T-helper 2 cell treated with Interferon-gamma antibody and Interleukin-4, amounts not matched to agents 100 ng/mL and 5 ng/mL, for 36 hours (primary cell): ENCODE results near the gene MYLK4. TPM values are rescaled to one million over a fixed set of nuclear protein-coding genes. Genes with fewer than 3 reads are reported as not detected.

Experiments
- intact Hi-C: fragments of 100-400 bp; cut with micrococcal nuclease; formaldehyde crosslinking; loops from one replicate; pipeline ENCODE4 v1.15.1; 2023
- total RNA-seq: library from RNA; stranded (reverse); gene quantifications from 2 replicates; pipeline ENCODE4 v1.2.3, GENCODE V29; 2022

Gene MYLK4
- total RNA-seq, 1 donor from 2014 or later, result 0.30 TPM

DNA sequence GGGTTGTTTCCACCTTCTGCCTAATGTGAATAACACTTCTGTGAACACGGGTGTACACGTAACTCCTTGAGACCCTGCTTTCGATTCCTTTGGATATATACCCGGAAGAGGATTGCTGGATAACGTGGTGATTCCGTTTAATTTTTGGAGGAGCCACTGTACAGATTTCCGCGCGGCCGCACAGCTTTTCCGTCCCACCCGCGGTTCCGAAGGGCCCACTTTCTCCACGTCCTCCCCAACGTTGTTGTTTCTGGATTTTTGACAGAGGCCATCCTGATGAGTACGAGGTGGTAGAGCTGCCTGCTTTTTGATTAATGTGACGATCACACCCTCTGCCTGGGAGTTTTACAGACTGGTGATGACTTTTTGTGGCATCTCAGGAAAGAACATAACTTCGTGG lies 114.0 kb downstream of the MYLK4 start:
- intact Hi-C loops, result loop anchor here (10.0 kb wide), 1 partner anchor 392 kb away; the partner anchor contains the start of gene GMDS

DNA sequence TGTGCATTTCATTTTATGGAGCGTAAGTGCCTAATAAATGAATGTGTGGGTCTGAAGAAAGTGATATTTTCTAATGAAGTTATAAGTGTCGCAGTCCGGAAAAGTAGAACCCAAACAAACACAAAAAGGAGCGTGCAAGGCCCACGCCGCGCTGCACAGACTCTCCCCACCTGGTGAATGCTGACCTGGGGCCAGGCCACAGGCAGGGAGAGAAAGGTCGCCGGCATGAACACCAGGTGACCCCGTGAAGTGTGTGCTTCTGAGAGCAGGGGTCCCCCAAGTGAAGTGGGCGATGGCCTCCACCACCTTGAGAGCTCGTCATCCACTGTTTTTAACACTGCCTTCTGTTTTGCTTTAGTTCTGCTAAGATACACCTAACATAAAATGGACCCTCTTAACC lies 114.8 kb downstream of the MYLK4 start:
- intact Hi-C loops, result loop anchor here (10.0 kb wide), 1 partner anchor 391 kb away; the partner anchor contains the start of gene GMDS

DNA sequence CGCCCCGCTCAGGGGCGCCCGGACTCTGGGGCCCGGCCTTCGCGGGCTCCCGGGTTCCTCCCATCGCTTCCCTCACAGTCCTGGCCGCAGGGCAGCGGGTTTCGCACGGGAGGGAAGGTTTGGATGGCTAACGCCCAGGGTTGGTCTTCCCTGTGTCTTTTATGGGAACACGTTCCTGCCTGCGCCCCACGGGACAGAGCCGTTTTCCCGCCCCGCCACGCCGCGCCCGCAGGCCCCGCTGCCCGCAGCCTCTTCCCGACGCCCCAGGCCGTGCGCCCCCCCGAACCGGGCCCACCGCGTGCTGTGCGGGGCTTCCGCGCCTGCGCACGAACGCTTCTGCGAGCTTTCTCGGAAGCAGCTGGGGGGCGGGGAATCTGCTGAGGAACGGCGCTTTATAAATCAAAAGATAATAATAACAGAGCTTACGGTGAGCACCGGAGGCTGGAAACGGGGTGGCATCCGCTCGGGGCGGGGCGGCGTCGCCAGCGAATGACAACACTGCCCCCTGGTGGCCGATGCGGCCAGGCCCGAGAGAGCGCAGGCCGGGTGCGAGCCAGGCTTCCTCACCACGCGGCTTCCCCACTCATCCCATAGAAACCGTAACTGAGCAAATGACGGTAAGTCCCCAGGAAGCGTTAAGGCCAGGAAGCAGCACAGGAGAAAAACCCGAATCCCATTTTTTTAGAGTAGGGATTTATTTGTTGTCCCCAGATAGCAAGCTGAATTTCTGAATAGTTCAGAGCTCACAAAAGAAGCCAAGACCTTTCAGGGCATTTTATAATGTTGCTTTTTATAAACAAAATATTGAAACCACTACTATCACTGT lies 116.4 kb downstream of the MYLK4 start:
- intact Hi-C loops, result loop anchor here (1.0 to 10.0 kb wide), 7 partner anchors 131 to 1038 kb away; partner anchors contain the start of genes GMDS and WRNIP1

DNA sequence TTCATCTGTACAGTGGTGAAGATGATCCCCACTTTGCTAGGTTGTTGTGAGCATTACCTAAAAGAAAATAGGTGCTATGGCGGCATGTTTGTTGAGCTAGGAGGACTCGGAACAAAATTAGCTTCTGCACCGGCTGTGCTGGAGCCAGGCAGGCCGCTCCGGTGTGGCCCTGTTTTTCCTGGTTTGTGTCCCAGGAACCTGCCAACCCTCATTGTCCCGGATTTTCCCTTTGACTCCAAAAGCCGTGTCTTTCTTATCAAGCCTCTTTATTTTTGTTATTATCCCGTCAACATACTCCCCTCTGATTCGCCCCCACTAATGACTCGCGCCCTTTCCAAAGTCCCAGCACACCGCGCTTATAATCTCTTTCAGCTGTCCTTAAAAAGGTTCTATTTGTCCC lies 117.0 kb downstream of the MYLK4 start:
- intact Hi-C loops, result loop anchor here (1.0 to 10.0 kb wide), 7 partner anchors 132 to 1037 kb away; partner anchors contain the start of genes GMDS and WRNIP1

DNA sequence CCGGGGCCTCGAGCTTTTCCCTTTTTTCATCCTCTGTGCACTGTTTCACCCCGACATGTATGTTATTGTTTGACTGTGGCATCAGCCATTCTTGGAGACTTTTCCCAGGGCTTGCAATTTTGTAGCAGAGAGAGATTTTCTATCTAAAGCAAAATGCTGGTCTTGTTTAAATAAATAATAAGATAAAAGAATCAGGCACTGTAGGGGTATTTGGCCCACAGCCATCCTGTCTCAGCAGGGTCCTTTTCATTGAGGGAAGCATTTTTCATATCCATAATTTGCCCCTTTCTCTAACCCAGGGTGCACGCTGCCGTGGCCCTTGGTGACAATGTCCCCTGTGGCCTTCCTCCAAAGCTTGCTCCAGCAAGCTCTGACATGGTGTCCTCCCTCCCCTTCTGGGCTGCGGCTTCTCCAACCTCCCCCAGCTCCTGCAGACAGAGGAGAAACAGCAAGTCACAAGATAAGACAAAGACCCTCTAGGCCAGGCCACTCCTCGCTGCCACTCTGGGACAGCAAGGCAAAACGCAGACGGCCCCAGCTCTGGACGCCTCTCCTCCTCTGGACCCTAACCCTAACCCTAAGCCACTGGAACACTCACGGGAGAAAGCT lies 117.6 kb downstream of the MYLK4 start:
- intact Hi-C loops, result loop anchor here (5.0 to 10.0 kb wide), 4 partner anchors 186 to 531 kb away; partner anchors contain the start of gene GMDS

DNA sequence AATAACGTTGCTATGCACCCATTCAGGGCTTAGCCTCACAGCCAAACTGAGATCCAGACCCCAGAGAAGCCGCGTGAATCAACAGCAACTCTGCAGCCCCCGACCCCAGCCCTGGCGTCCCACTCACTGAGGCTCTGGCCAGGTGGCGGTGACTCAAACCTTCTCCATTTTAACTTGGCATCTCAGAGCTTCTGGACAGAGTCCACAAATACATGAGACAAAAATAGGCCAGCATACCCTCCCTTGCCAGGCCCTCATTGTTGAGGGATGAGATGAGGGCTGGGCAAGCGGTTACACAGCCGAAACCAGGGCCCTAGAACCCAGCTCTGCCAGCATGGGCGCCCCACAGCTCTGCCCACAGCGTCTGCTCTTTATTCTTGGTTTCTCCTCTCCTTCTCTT lies 118.4 kb downstream of the MYLK4 start:
- intact Hi-C loops, result loop anchor here (5.0 to 10.0 kb wide), 4 partner anchors 185 to 530 kb away; partner anchors contain the start of gene GMDS

DNA sequence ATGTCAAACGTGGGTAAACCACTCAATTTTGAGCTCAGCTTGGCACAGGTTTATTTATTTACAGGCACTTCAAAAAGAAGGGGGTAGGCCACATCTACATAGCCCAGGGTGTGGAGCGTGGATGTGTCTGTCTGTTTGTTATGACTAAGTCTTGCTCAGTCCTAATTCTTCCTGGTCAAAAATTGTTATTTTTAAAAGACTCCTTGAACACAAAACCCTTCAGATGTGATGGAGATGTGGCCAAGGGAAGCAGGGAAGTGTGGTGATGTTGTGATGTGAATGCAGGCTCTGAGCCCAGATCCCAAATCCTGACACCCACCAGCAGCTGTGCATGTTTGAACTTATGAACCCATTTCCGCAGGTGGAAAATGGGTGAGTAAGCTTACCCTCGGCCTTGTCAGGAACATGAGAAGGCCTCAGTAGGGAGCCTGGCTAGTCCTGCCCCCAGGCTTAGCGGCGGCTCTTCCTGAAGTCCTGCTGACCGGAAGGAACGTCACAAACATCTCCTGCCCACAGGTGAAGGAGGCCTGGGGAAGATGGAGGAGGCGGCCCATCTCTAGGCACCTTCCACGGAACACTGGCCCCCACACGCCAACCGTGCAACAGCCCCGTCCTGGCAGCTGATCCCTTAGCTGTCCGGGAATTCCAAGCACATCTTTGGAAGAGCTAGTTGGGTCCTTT lies 119.7 kb downstream of the MYLK4 start:
- intact Hi-C loops, result loop anchor here (5.0 to 10.0 kb wide), 4 partner anchors 184 to 529 kb away; partner anchors contain the start of gene GMDS

DNA sequence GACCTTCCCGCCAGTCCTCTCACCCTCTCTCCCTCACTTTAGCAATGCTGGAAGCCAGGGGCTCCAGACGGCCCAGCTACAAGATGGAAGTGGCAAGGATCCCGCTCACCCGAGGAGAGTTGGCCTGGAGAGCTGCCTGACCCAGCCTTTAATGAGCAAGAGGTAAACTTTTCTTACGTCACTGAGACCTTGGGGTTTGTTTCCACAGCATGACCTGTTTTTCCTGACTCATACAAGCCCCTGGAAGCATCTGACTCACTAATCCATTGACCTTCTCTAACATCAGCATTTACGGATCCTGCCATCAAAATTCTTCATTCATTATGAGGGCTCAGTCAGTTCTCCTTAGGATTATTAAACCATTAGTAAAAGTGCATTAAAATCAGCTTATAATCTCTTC lies 120.4 kb downstream of the MYLK4 start:
- intact Hi-C loops, result loop anchor here (5.0 to 10.0 kb wide), 4 partner anchors 183 to 528 kb away; partner anchors contain the start of gene GMDS

DNA sequence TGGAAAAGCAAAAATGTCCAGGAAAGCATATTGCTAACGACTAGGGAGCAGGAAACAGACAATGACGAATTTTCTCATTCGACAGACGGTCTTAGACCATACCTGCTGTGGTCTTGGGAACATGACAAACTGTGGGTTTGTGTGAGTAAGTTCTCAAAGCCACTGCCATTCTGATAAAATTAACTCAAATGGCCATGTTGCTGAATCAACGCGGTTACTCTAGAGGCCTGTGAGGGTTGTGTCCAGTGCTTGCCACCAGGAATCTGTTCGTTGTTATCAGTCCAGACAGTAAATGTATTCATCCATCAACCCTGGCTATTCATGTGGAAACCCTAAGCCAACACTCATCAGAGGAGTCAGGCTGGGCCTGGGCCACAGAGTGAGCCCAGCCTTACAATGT lies 124.3 kb downstream of the MYLK4 start:
- intact Hi-C loops, result no loop called here

DNA sequence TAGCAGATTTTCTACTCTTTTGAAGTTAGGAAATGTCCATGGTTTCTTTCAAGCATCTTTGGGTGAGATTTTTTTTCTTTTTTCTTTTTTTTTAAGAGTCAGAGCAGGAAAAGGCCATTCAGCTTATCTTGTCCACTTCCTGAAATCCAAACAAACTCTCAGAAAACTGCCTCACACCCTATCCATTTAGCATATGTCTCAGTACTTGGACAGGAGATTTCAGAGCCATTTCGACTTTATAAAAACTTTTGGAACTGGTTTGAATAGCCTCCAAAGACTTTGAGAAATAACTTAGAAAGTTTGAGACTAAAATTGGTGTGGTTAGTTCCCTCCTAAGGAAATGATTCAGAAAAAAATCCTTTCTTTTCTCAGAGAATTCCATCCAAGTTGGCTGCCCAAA lies 125.1 kb downstream of the MYLK4 start:
- intact Hi-C loops, result no loop called here

DNA sequence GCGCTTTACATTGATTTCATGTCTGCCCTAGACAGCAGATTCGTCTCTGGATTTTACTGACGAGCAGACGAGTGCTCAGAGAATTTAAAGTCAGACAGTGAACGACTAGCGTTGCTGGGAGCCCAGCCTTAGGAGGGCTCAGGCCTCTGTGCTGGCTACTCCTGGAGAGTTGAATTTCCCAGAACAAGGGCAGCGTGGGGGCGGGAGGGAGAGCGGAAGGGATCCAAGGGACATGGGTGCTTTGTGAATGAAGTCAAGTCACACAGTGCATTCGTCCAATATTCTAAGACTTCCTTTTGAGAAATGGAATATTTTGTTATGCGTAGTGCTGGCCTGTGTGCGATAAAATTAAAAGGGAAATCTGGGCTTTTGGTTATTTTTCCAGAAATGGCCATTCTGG lies 126.5 kb downstream of the MYLK4 start:
- intact Hi-C loops, result no loop called here

DNA sequence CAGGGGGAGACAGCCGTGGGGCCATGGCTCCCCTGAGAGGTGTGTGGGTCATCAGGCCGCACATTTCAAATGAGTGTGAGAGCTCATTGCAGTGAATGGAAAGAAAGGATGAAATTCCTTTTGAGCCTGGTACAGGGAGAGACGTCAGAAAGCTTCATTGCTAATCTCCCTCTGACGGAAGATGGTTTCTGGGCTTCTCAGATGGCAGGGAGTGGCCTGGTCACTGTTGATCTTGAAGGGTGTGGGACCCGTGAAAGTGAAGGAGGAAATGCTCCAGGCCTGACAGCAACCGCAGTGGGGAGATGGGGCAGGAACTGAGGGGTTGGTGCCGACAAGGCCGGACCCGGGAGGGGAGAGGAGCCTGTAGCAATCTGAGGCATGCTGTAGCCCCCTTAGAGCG lies 127.4 kb downstream of the MYLK4 start:
- intact Hi-C loops, result no loop called here

DNA sequence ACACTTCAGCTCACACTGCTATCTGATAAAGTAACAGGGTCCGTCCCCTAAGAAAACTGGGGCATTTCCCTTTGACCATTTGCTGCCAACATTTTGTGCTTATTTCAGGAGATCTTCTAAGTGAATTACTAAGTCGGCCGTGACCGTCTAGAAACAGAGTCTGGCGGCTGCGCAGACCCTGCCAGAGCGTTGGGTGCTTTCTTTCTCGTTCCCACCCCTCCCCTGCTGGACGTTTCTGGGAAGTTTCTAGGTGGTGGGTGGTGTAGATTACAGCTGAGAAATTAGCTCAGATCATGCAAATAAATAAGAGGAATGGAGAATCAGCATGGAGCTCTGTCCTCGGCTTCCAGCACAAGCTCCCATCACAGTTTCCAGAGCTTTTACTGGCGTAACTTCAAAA lies 128.1 kb downstream of the MYLK4 start:
- intact Hi-C loops, result no loop called here

DNA sequence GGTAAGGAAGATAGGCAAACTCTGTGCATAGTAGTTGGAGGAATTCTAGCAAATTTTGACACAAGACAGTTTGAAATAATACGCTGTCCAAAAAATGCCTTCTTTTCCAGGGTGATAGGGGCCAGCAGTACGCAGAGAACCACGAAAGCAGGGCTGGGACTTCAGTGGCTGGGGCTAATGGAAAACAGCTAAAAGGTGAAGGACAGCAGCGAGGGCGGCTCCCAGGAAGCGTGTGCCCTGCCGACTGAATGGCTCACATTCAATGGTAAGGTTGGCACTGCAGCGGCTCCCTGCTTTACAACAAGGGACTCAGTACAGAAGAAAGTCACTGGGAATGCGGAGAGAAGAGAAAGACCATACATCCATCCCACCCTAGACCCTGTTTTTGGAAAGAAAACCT lies 131.1 kb downstream of the MYLK4 start:
- intact Hi-C loops, result no loop called here

DNA sequence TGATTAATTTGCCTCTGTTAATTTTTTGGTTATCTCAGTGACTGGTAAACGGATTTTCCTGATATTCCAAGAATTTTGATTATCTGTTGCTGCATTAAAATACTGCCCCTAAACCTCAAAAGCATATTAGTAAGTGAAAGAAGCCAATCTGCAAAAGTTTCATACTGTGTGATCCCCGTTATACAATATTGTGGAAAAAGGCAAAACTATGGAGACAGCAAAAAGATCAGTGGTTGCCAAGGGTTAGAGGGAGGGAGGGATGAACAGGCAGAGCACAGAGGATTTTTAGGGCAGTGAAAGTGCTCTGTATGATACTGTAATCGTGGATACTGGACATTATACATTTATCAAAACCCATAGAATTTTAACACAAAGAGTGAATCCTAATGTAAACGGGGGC lies 133.0 kb downstream of the MYLK4 start:
- intact Hi-C loops, result no loop called here

DNA sequence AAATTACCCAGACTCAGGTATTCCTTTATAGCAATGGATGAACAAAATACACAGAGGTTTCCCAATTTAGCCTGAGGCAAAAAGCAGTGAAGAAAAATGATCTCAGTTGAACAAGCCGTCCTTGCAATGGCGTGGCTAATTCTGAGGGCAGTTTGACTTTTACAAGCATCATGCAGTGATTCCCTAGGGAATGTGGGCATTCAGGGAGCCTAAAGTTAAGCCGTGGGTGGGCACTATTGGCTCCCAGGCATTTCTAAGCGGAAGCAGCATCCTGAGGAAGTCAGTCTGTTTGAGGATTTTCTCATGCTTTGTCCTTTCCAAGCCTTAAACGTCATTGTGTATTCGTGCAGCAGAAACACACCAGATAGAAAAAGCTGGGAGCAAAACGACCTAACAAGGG lies 133.9 kb downstream of the MYLK4 start:
- intact Hi-C loops, result no loop called here

DNA sequence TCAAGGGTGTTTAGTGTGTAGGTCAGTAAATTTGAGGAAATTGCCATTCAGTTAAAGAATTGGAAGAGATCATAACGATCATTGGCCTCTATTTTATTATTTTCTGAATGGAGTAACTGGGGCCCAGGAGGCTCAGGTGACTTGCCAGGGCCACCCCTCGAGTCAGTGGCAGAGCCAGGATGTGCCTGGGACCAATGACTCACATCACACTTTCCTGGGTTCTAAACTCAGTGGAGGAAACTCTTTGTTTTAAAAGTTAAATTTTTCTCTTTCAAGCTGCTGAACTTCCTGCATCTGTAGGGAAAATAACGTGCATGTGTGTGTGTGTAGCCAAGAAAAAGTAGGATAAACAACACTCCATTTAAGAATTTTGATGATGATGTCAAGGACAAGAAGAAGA lies 135.5 kb downstream of the MYLK4 start:
- intact Hi-C loops, result no loop called here

DNA sequence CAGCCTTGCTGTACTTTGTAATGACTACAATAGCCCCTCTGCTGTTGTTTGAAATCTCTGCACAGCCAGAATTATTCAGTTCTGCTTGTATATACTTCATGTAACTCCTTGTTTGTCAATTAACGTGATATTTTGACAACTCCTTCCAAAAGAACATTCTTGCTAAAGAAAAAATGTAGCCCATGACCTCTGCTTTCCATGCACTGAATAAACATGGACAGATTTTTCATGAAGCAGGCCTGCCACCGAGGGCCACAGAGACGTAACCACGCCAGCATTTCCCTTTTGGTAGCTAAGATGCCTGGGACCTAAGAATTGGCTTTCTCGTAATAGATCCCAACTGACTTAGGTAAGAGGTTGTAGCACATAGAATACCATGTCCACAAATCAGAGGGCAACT lies 135.9 kb downstream of the MYLK4 start:
- intact Hi-C loops, result no loop called here

DNA sequence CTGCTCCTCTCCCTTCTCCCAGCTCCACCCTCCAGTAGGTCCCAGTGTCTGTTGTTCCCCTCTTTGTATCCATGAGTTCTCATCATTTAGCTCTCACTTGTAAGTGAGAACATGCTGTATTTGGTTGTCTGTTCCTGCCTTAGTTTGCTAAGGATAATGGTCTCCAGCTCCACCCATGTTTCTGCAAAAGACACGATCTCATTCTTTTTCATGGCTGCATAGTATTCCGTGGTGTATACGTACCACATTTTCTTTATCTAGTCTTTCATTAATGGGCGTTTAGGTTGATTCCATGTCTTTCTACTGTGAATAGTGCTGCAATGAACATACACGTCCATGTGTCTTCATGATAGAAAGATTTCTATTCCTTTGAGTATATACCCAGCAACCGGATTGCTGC lies 136.6 kb downstream of the MYLK4 start:
- intact Hi-C loops, result no loop called here
